AG04450 (cell line): ENCODE data around the gene SH3RF3. TPM values are rescaled to one million over a fixed set of nuclear protein-coding genes. Genes with fewer than 3 reads are reported as not detected.

ENCODE experiments used
- CTCF ChIA-PET: fragments of 300-600, 350-600 bp; formaldehyde crosslinking; extraction: SDS; loops from one replicate; lab custom pipeline; 2022; ENCODE audit warnings: antibody characterized with exemption, inconsistent platforms; lab: Charles Lee
- POLR2A ChIA-PET: fragments of 350-600 bp; formaldehyde crosslinking; extraction: SDS; loops from one replicate; lab custom pipeline; 2021; ENCODE audit warnings: antibody characterized with exemption, inconsistent platforms; lab: Yijun Ruan, JAX
- DNase-seq: peaks from one replicate; pipeline ENCODE4 v3.0.0-alpha.2; 2011; ENCODE audit warnings: low read depth, low spot score
- H3K27ac ChIP-seq: one replicate; pipeline ENCODE4 v1.5.1; 2012; ENCODE audit warnings: low read depth, low read length, control low read depth
- H3K27me3 ChIP-seq: one replicate; pipeline ENCODE4 v1.6.0; 2012; ENCODE audit warnings: low read length; ENCODE audit not compliant: control insufficient read depth, insufficient read depth
- H3K4me3 ChIP-seq: 2 replicates; pipeline ENCODE4 v1.5.1; 2011; ENCODE audit warnings: mild to moderate bottlenecking, low read depth, low read length, control low read depth
- H3K9me3 ChIP-seq: 2 replicates; pipeline ENCODE4 v1.5.1; 2012; ENCODE audit warnings: low read length; ENCODE audit not compliant: control insufficient read depth, insufficient read depth
- polyA plus RNA-seq: library from polyadenylated mRNA; depleted of rRNA; stranded (reverse); fragments of >200 nt; gene quantifications from 2 replicates; pipeline ENCODE4 v1.2.3, GENCODE V29; 2011
- TF ChIP-seq, protein P1 (sequence below): IDR thresholded peaks from 2 replicates; pipeline ENCODE4 v1.5.1; 2011; ENCODE audit warnings: low read depth, low read length, control low read depth, inconsistent platforms

The SH3RF3 gene
- polyA plus RNA-seq, 1 experiment = 5.7 TPM

DNA sequence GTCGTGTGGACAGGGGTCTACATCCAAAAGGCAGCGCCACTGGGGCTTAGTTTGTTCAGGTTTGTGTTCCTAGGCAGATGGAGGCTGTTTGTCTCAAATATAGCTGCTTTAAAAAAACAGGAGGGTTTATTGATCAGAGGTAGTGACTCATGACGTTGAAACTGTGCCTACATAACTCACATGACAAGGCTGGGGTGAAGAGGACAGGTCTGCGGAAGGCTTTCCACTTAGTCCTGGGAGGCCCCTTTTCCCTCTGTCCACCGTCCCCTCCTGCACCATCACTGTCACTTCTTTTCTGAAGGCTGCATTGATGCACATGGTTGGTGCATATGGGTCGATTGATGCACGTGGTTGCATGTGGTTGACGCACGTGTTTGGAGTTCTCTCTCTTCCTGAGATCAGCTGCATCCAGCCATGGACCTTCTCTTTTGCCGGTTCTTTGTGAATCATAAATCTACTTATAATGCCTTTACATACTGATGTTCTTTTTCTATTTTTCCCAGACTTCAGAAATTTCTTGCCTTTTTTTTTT is 10.9 kb downstream of the SH3RF3 start:
- CTCF ChIA-PET = interaction anchor here (0.6 kb wide), 1 partner anchor 371 kb away, joined by 3 read pairs; no protein-coding TSS in a partner anchor
- POLR2A ChIA-PET = no interaction called here

GRCh38 chr2:109141006-109141600 is 12.1 kb downstream of the SH3RF3 start:
- H3K27ac ChIP-seq = no peak overlapping the region
- H3K9me3 ChIP-seq = no peaks in the 10 kb centered on the region; the same call in 1 of the 2 replicates
- no peak for DNase-seq
- H3K4me3 ChIP-seq = no peak overlapping the region
- CTCF ChIA-PET = no interaction called here
- TF ChIP-seq, protein P1, sequence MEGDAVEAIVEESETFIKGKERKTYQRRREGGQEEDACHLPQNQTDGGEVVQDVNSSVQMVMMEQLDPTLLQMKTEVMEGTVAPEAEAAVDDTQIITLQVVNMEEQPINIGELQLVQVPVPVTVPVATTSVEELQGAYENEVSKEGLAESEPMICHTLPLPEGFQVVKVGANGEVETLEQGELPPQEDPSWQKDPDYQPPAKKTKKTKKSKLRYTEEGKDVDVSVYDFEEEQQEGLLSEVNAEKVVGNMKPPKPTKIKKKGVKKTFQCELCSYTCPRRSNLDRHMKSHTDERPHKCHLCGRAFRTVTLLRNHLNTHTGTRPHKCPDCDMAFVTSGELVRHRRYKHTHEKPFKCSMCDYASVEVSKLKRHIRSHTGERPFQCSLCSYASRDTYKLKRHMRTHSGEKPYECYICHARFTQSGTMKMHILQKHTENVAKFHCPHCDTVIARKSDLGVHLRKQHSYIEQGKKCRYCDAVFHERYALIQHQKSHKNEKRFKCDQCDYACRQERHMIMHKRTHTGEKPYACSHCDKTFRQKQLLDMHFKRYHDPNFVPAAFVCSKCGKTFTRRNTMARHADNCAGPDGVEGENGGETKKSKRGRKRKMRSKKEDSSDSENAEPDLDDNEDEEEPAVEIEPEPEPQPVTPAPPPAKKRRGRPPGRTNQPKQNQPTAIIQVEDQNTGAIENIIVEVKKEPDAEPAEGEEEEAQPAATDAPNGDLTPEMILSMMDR = no peak
- H3K27me3 ChIP-seq = no peaks in the 10 kb centered on the region
- POLR2A ChIA-PET = no interaction called here

More for the DNA sequence above, 10.9 kb downstream of the SH3RF3 start:
- Histone ChIP-seq H3K27me3 (no peaks in the 10 kb centered on the region), H3K4me3 (no peak overlapping the region), H3K27ac (no peak overlapping the region), H3K9me3 (no peaks in the 10 kb centered on the region; the same call in 1 of the 2 replicates)
- no peak for DNase-seq
- TF ChIP-seq, protein P1 = no peak

DNA sequence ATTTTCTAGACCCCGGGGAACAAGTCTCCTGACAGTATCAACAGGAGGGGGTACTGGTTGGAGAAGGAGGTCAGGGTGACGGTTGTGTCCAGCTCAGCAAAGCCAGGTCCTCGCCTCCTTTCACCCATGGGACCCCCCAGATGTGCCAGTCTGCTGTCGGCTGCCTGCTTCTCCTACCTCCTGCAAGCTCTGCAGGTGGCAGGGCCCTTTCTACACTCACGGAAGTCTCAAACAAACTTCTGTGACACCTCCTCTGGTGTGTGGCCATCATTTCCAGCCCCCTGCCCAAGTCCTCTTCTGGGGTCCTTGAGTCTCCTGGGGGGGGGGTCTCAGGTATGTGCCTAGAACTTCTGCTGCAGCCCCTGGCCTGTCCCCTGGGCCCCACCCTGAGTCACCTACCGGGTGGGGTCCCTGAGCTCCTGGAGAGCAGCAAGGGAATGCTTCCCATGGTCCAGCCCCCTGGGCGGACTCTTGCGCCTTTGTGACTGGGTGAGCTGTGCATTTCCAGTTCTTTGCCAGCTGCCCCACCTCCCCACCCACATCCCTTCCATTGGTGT is 12.8 kb downstream of the SH3RF3 start:
- TF ChIP-seq, protein P1 = no peak
- Histone ChIP-seq H3K4me3 (no peak overlapping the region), H3K27ac (no peak overlapping the region), H3K9me3 (no peaks in the 10 kb centered on the region; the same call in 1 of the 2 replicates), H3K27me3 (no peaks in the 10 kb centered on the region)
- CTCF ChIA-PET = no interaction called here
- DNase-seq = no peak
- POLR2A ChIA-PET = no interaction called here

DNA sequence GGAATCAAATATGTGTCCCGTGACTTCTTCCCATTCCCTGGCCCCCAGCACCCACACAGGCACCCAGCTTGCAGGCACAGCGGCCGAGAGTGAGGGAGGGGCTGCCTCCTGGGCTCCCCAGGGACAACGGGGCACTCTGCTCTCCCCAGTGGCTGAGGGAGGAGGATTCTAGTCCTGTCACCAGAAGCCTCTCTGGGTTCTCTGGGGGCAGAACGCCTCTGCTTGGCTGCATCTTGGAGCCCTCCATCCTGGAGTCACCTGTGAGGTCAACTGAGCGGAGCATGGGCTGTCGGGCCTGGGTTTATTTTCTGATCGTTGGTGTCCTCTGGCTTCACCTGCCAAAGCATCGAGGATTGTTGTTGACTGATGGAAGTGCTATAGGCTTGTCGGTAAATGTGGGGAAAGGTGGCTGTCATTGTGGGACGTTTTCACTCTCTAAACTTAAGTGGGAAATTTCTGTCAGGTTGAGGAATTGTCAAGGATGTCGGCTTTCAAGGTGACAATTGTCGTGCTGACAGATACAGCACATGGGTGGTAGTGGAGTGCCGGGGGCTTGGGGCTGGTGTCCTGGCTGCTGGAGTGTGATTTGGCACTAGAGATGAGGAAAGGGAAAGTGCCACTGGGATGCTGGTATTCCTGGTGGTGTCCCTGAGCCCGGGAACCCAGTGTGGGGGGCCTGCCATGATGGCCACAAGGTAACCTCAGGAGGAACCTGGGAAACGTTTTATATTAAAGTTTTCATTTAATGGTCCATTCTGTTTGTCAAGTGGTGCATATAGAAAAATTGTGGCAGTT is 13.6 kb downstream of the SH3RF3 start:
- Histone ChIP-seq H3K27ac (no peak overlapping the region), H3K27me3 (no peaks in the 10 kb centered on the region), H3K4me3 (no peak overlapping the region), H3K9me3 (no peaks in the 10 kb centered on the region; the same call in 1 of the 2 replicates)
- DNase-seq = no peak
- ChIA-PET POLR2A (no interaction called here), CTCF (no interaction called here)
- TF ChIP-seq, protein P1 = no peak
